BLaER1 treated with 17β-estradiol and CSF1 and Interleukin-3, amounts not matched to agents 10 nM and 100 nM (cell line): ENCODE data around the gene SLC7A5.

ENCODE experiments used
- H3K27ac ChIP-seq, 11 experiments: shearing (Covaris generic); formaldehyde crosslinking; 2 replicates each; pipeline ENCODE4 v1.8.1; 2022
- H3K27me3 ChIP-seq, 11 experiments: shearing (Covaris generic); formaldehyde crosslinking; 2 replicates each; pipeline ENCODE4 v1.8.1; 2022
- H3K36me3 ChIP-seq, 11 experiments: shearing (Covaris generic); formaldehyde crosslinking; 2 replicates each; pipeline ENCODE4 v1.8.1; 2022
- H3K4me1 ChIP-seq, 10 experiments: shearing (Covaris generic); formaldehyde crosslinking; 2 replicates each; pipeline ENCODE4 v1.8.1; 2022
- H3K4me2 ChIP-seq, 11 experiments: shearing (Covaris generic); formaldehyde crosslinking; 2 replicates each; pipeline ENCODE4 v1.8.1; 2022
- H3K4me3 ChIP-seq, 10 experiments: shearing (Covaris generic); formaldehyde crosslinking; 2 replicates each; pipeline ENCODE4 v1.8.1; 2022
- H3K9ac ChIP-seq, 11 experiments: shearing (Covaris generic); formaldehyde crosslinking; 2 replicates each; pipeline ENCODE4 v1.8.1; 2022
- H3K9me3 ChIP-seq, 11 experiments: shearing (Covaris generic); formaldehyde crosslinking; replicated peaks in 1 of 11; 2 replicates each; pipeline ENCODE4 v1.8.1; 2022
- H4K20me1 ChIP-seq, 11 experiments: shearing (Covaris generic); formaldehyde crosslinking; 2 replicates each; pipeline ENCODE4 v1.8.1; 2022
- Cebpa-rat ChIP-seq, 11 experiments: shearing (Covaris generic); IDR thresholded peaks; 2 replicates each; pipeline ENCODE4 v1.8.1; 2022

The SLC7A5 gene

GRCh38 chr16:87853411-87854052 is 15.8 kb downstream of the SLC7A5 start:
- Histone ChIP-seq H3K27ac (peak overlapping the region; percentile 65 to 87 (median 79)), H3K9me3 (no peaks in the 10 kb centered on the region), H3K36me3 (peaks cover 29 to 92% (median 74%) of the 10 kb centered on the region in 11 experiments), H3K9ac (peak overlapping the region; percentile 50 to 81 (median 75); a peak in 20 of 22 replicates), H4K20me1 (peaks cover 20 to 100% (median 97%) of the 10 kb centered on the region in 11 experiments; a peak in 20 of 22 replicates), H3K4me2 (peak overlapping the region; percentile 84 to 100 (median 93)), H3K4me1 (peaks cover 84 to 100% (median 100%) of the 10 kb centered on the region in 10 experiments), H3K4me3 (peak overlapping the region in 8 of 10 experiments; percentile 1 to 60 (median 36); a peak in 12 of 20 replicates), H3K27me3 (no peaks in the 10 kb centered on the region)
- peak; percentile 73 to 98 (median 90); a peak in 20 of 22 replicates for TF ChIP-seq Cebpa-rat (IDR thresholded peaks at IDR 0.05)

- H4K20me1 ChIP-seq: peaks cover 39 to 100% (median 97%) of the 10 kb centered on the region in 11 experiments; a peak in 21 of 22 replicates
Observed at GRCh38 chr16:87851601-87852000, 17.7 kb downstream of the SLC7A5 start.

GRCh38 chr16:87851141-87851587 is 18.1 kb downstream of the SLC7A5 start:
- peak overlapping the region in 7 of 11 experiments; percentile 4 to 87 (median 75); a peak in 11 of 22 replicates for H3K27ac ChIP-seq
- peak overlapping the region in 7 of 11 experiments; percentile 39 to 81 (median 75); a peak in 13 of 22 replicates for H3K9ac ChIP-seq
- H3K9me3 ChIP-seq: no peaks in the 10 kb centered on the region
- no peaks in the 10 kb centered on the region for H3K27me3 ChIP-seq
- peaks cover 43 to 100% (median 97%) of the 10 kb centered on the region in 11 experiments; a peak in 21 of 22 replicates for H4K20me1 ChIP-seq
- no peak for TF ChIP-seq Cebpa-rat (IDR thresholded peaks at IDR 0.05)
- H3K36me3 ChIP-seq: peaks cover 51 to 93% (median 88%) of the 10 kb centered on the region in 11 experiments
- H3K4me3 ChIP-seq: peak overlapping the region in 1 of 10 experiments; percentile 8; a peak in 2 of 20 replicates
- H3K4me1 ChIP-seq: peaks cover 82 to 100% (median 100%) of the 10 kb centered on the region in 10 experiments
- peak overlapping the region; percentile 84 to 100 (median 93) for H3K4me2 ChIP-seq

More at GRCh38 chr16:87851601-87852000, 17.7 kb downstream of the SLC7A5 start:
- H3K4me3 ChIP-seq: peak overlapping the region in 2 of 10 experiments; percentile 1 to 8; a peak in 2 of 20 replicates
- no peaks in the 10 kb centered on the region for H3K27me3 ChIP-seq
- no peak for TF ChIP-seq Cebpa-rat (IDR thresholded peaks at IDR 0.05)
- peak overlapping the region; percentile 84 to 100 (median 93) for H3K4me2 ChIP-seq
- H3K4me1 ChIP-seq: peaks cover 82 to 100% (median 100%) of the 10 kb centered on the region in 10 experiments
- no peaks in the 10 kb centered on the region for H3K9me3 ChIP-seq
- peaks cover 47 to 93% (median 85%) of the 10 kb centered on the region in 11 experiments for H3K36me3 ChIP-seq
- H3K27ac ChIP-seq: peak overlapping the region in 10 of 11 experiments; percentile 4 to 87 (median 75); a peak in 14 of 22 replicates
- peak overlapping the region in 10 of 11 experiments; percentile 39 to 81 (median 76); a peak in 17 of 22 replicates for H3K9ac ChIP-seq

GRCh38 chr16:87850009-87851006 is 19.0 kb downstream of the SLC7A5 start:
- H3K4me2 ChIP-seq: peak overlapping the region; percentile 66 to 100 (median 92)
- 0 out of 22 replicates have a peak, but pooled peaks cover 0 to 4% (median 0%) of the 10 kb centered on the region in 11 experiments for H3K27me3 ChIP-seq
- peak overlapping the region in 1 of 11 experiments; percentile 21; a peak in 1 of 22 replicates for H3K27ac ChIP-seq
- peak overlapping the region in 8 of 11 experiments; percentile 7 to 81 (median 68); a peak in 8 of 22 replicates for H3K9ac ChIP-seq
- H3K9me3 ChIP-seq: no peaks in the 10 kb centered on the region
- H4K20me1 ChIP-seq: peaks cover 52 to 100% (median 97%) of the 10 kb centered on the region in 11 experiments; a peak in 21 of 22 replicates
- peak overlapping the region in 1 of 10 experiments; percentile 2; a peak in 1 of 20 replicates for H3K4me3 ChIP-seq
- TF ChIP-seq Cebpa-rat (IDR thresholded peaks at IDR 0.05): no peak
- peaks cover 51 to 93% (median 86%) of the 10 kb centered on the region in 11 experiments for H3K36me3 ChIP-seq
- peaks cover 80 to 100% (median 100%) of the 10 kb centered on the region in 10 experiments for H3K4me1 ChIP-seq

- H3K27ac ChIP-seq: no peak overlapping the region
- peaks cover 51 to 91% (median 84%) of the 10 kb centered on the region in 11 experiments for H3K36me3 ChIP-seq
- 0 out of 22 replicates have a peak, but pooled peaks cover 0 to 9% (median 0%) of the 10 kb centered on the region in 11 experiments for H3K27me3 ChIP-seq
- H3K9ac ChIP-seq: no peak overlapping the region
- TF ChIP-seq Cebpa-rat (IDR thresholded peaks at IDR 0.05): no peak
- no peak overlapping the region for H3K4me3 ChIP-seq
- peaks cover 79 to 100% (median 100%) of the 10 kb centered on the region in 10 experiments for H3K4me1 ChIP-seq
- H3K4me2 ChIP-seq: peak overlapping the region in 9 of 11 experiments; percentile 4 to 97 (median 84); a peak in 6 of 22 replicates
- peaks cover 59 to 100% (median 97%) of the 10 kb centered on the region in 11 experiments; a peak in 21 of 22 replicates for H4K20me1 ChIP-seq
- no peaks in the 10 kb centered on the region for H3K9me3 ChIP-seq
Observed at GRCh38 chr16:87849419-87850008, 19.8 kb downstream of the SLC7A5 start.

- no peak overlapping the region for H3K27ac ChIP-seq
Observed at GRCh38 chr16:87848676-87849345, 20.5 kb downstream of the SLC7A5 start.

More at GRCh38 chr16:87848676-87849345, 20.5 kb downstream of the SLC7A5 start:
- Histone ChIP-seq H3K4me3 (no peak overlapping the region), H3K27me3 (0 out of 22 replicates have a peak, but pooled peaks cover 0 to 9% (median 0%) of the 10 kb centered on the region in 11 experiments), H3K9ac (peak overlapping the region in 7 of 11 experiments; percentile 9 to 65 (median 54); a peak in 7 of 22 replicates), H3K36me3 (peaks cover 52 to 95% (median 89%) of the 10 kb centered on the region in 11 experiments), H3K9me3 (no peaks in the 10 kb centered on the region), H3K4me1 (peaks cover 80 to 100% (median 100%) of the 10 kb centered on the region in 10 experiments), H3K4me2 (peak overlapping the region in 9 of 11 experiments; percentile 49 to 89 (median 73); a peak in 13 of 22 replicates), H4K20me1 (peaks cover 66 to 100% (median 99%) of the 10 kb centered on the region in 11 experiments)
- no peak for TF ChIP-seq Cebpa-rat (IDR thresholded peaks at IDR 0.05)
